ENCODE results near the gene USH2A. TPM values are rescaled to one million over a fixed set of nuclear protein-coding genes. Genes with fewer than 3 reads are reported as not detected.

The USH2A gene
- total RNA-seq, 2 experiments from 2014 or later, result not detected

GRCh38 chr1:215875236-215875635 is 548.0 kb downstream of the USH2A start:
- Mint-ChIP-seq H3K4me3 (no peak overlapping the region), H3K9me3 (ENCODE audit: low read depth) (peaks cover 6% of the 10 kb centered on the region), H3K27ac (no peak overlapping the region), H3K27me3 (no peaks in the 10 kb centered on the region), H3K36me3 (ENCODE audit: low read depth) (no peaks in the 10 kb centered on the region), H3K4me1 (no peaks in the 10 kb centered on the region)
- no peak for DNase-seq
- no peak for ATAC-seq
- POLR2A ChIA-PET, result no interaction called here
- CTCF ChIA-PET, result no interaction called here
- intact Hi-C loops (cut with DNase I, micrococcal nuclease), result no loop called here

DNA sequence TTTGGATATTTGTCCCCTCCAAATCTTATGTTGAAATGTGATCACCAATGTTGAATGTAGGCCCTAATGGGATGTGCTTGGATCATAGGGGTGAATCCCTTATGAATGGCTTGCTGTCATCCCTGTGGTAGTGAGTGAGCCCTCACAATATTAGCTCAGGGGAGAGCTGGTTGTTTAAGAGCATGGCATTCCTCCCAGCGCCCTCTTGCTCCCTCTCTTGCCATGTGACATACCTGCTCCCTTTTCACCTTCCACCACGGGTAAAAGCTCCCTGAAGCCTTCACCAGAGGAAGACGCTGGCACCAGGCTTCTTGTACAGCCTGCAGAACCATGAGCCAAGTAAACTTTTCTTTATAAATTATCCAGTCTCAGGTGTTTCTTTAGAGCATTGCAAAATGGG is 550.6 kb downstream of the USH2A start:
- peaks cover 10% of the 10 kb centered on the region for H3K9me3 Mint-ChIP-seq (ENCODE audit: low read depth)
- no peak overlapping the region for H3K4me3 Mint-ChIP-seq
- no peaks in the 10 kb centered on the region for H3K27me3 Mint-ChIP-seq
- no peaks in the 10 kb centered on the region for H3K4me1 Mint-ChIP-seq
- intact Hi-C loops (cut with DNase I, micrococcal nuclease), result no loop called here
- no peaks in the 10 kb centered on the region for H3K36me3 Mint-ChIP-seq (ENCODE audit: low read depth)
- POLR2A ChIA-PET, result no interaction called here
- DNase-seq (no peak), ATAC-seq (no peak)
- H3K27ac Mint-ChIP-seq, result no peak overlapping the region
- CTCF ChIA-PET, result no interaction called here

GRCh38 chr1:215868500-215868899 is 554.7 kb downstream of the USH2A start:
- ChIA-PET POLR2A (no interaction called here), CTCF (no interaction called here)
- no peaks in the 10 kb centered on the region for H3K36me3 Mint-ChIP-seq (ENCODE audit: low read depth)
- ATAC-seq, result no peak
- H3K4me3 Mint-ChIP-seq, result no peak overlapping the region
- H3K4me1 Mint-ChIP-seq, result no peaks in the 10 kb centered on the region
- peaks cover 6% of the 10 kb centered on the region for H3K9me3 Mint-ChIP-seq (ENCODE audit: low read depth)
- no peak for DNase-seq
- no peaks in the 10 kb centered on the region for H3K27me3 Mint-ChIP-seq
- no peak overlapping the region for H3K27ac Mint-ChIP-seq
- intact Hi-C loops (cut with DNase I, micrococcal nuclease), result no loop called here

GRCh38 chr1:215865060-215865459 is 558.2 kb downstream of the USH2A start:
- intact Hi-C loops (cut with DNase I, micrococcal nuclease), result no loop called here
- CTCF ChIA-PET, result no interaction called here
- H3K27me3 Mint-ChIP-seq, result no peaks in the 10 kb centered on the region
- no peak overlapping the region for H3K27ac Mint-ChIP-seq
- peaks cover 16% of the 10 kb centered on the region for H3K9me3 Mint-ChIP-seq (ENCODE audit: low read depth)
- no peak overlapping the region for H3K4me3 Mint-ChIP-seq
- H3K4me1 Mint-ChIP-seq, result no peaks in the 10 kb centered on the region
- no peaks in the 10 kb centered on the region for H3K36me3 Mint-ChIP-seq (ENCODE audit: low read depth)
- POLR2A ChIA-PET, result no interaction called here
- DNase-seq (no peak), ATAC-seq (no peak)

GRCh38 chr1:215863796-215864195 is 559.5 kb downstream of the USH2A start:
- ATAC-seq (no peak), DNase-seq (no peak)
- H3K27me3 Mint-ChIP-seq, result no peaks in the 10 kb centered on the region
- intact Hi-C loops (cut with DNase I, micrococcal nuclease), result no loop called here
- H3K4me3 Mint-ChIP-seq, result no peak overlapping the region
- POLR2A ChIA-PET, result no interaction called here
- H3K36me3 Mint-ChIP-seq (ENCODE audit: low read depth), result no peaks in the 10 kb centered on the region
- H3K27ac Mint-ChIP-seq, result no peak overlapping the region
- H3K4me1 Mint-ChIP-seq, result no peaks in the 10 kb centered on the region
- CTCF ChIA-PET, result interaction anchor here (0.8 kb wide), 1 partner anchor 9 kb away, joined by 3 read pairs; no protein-coding TSS in a partner anchor
- H3K9me3 Mint-ChIP-seq (ENCODE audit: low read depth), result peaks cover 18% of the 10 kb centered on the region

DNA sequence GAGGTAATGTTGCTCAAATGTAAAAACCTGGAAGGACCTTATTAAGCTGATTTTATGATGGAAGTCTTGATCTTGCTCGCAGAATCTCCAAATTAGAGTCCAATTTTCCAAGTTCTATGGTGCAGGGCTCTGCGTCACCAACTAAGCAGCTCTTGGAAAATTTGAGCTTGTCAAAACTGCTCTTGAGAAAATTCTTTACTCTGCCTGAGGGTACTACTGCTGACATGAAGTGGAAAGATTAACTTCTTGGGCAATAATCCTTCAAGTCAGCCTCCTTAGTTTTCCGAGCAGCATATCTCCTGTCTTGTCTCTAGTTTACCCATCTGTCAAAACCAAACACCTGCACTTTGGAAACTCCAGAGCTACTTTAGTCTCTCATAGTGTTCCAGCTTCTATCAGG is 562.4 kb downstream of the USH2A start:
- no peak for ATAC-seq
- H3K4me1 Mint-ChIP-seq, result no peaks in the 10 kb centered on the region
- ChIA-PET CTCF (interaction anchor here (1.1 kb wide), 1 partner anchor 31 kb away, joined by 3 read pairs; no protein-coding TSS in a partner anchor), POLR2A (no interaction called here)
- H3K36me3 Mint-ChIP-seq (ENCODE audit: low read depth), result no peaks in the 10 kb centered on the region
- no peak overlapping the region for H3K27ac Mint-ChIP-seq
- peaks cover 13% of the 10 kb centered on the region for H3K9me3 Mint-ChIP-seq (ENCODE audit: low read depth)
- H3K27me3 Mint-ChIP-seq, result no peaks in the 10 kb centered on the region
- intact Hi-C loops (cut with DNase I, micrococcal nuclease), result no loop called here
- H3K4me3 Mint-ChIP-seq, result no peak overlapping the region
- no peak for DNase-seq

GRCh38 chr1:215857317-215857716 is 565.9 kb downstream of the USH2A start:
- POLR2A ChIA-PET, result no interaction called here
- Mint-ChIP-seq H3K9me3 (ENCODE audit: low read depth) (peaks cover 22% of the 10 kb centered on the region), H3K27me3 (no peaks in the 10 kb centered on the region), H3K36me3 (ENCODE audit: low read depth) (no peaks in the 10 kb centered on the region), H3K4me1 (no peaks in the 10 kb centered on the region), H3K27ac (no peak overlapping the region), H3K4me3 (no peak overlapping the region)
- intact Hi-C loops (cut with DNase I, micrococcal nuclease), result no loop called here
- ATAC-seq (no peak), DNase-seq (no peak)
- CTCF ChIA-PET, result no interaction called here

DNA sequence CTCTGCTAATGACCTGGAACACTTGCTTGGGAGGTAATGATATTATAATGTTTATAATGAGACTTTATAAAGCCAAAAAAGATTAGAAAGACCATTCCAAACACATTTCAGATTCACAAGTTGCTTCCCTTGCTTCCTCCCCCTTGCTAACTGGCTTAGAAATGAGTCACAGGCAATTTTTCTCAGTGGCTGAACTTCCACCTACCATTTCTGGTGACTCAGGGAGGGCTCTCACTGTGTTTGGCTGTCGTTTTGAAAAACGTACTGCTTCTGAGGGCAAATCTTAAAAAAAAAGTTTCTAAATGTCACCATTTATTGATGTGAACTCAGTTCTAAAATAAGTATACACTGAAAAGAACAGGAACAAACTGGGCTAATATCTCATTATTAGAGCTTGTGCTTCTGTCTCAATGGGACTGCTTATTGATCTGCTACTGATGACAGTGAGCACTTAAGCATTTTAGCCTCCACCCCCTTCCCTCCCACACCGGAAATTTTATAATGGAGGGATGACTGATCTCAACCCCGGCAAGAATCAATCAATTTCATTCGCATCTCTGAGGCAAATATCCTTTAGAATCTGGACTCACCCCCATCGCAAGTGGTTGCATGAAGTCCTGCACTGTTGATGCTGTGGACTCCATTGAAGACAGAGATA is 577.9 kb downstream of the USH2A start:
- CTCF ChIA-PET, result no interaction called here
- Mint-ChIP-seq H3K27me3 (no peaks in the 10 kb centered on the region), H3K27ac (no peak overlapping the region), H3K36me3 (ENCODE audit: low read depth) (no peaks in the 10 kb centered on the region), H3K9me3 (ENCODE audit: low read depth) (peaks cover 4% of the 10 kb centered on the region), H3K4me1 (no peaks in the 10 kb centered on the region), H3K4me3 (no peak overlapping the region)
- no peak for ATAC-seq
- POLR2A ChIA-PET, result no interaction called here
- no peak for DNase-seq
- intact Hi-C loops (cut with DNase I, micrococcal nuclease), result no loop called here

DNA sequence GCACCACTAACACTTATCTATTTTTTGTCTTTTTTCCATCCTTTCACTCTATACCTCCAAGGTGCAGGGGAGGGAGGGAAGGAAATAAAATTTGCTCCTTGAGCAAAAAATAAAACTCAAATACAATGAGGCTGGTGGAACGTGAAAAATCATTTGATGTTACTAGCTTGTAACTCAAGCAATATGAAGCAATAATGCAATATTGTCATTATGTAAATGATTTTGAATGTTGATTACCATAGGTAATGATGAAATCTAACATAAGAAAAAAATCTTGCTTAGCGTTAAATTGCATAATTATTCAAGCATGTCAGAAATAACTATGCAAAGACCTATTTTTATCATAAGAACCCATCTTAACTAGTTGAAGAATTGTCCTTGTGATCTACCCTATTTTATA is 578.5 kb downstream of the USH2A start:
- no peak for DNase-seq
- no peak for ATAC-seq
- Mint-ChIP-seq H3K36me3 (ENCODE audit: low read depth) (no peaks in the 10 kb centered on the region), H3K27ac (no peak overlapping the region), H3K4me1 (no peaks in the 10 kb centered on the region), H3K4me3 (no peak overlapping the region), H3K9me3 (ENCODE audit: low read depth) (peaks cover 4% of the 10 kb centered on the region), H3K27me3 (no peaks in the 10 kb centered on the region)
- ChIA-PET CTCF (no interaction called here), POLR2A (no interaction called here)
- intact Hi-C loops (cut with DNase I, micrococcal nuclease), result no loop called here

GRCh38 chr1:215844266-215844665 is 579.0 kb downstream of the USH2A start:
- no peaks in the 10 kb centered on the region for H3K36me3 Mint-ChIP-seq (ENCODE audit: low read depth)
- ATAC-seq, result no peak
- POLR2A ChIA-PET, result no interaction called here

DNA sequence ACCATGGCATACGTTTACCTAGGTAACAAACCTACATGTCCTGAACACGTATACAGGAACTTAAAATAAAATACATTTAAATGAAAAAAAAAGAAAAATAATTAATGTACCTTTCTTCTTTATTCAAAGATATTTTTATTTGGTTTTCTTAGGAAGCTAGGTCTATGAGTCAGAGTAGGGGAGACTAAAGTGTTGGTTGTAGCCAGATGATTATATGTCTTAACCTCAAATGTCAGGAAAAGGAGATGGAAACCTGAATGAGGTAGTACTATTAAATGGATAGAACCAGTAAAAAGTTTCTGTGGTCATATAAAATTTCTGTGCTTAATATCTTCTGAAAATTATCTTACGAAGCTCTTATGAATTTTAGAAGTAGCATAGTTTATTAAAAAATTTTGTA is 580.3 kb downstream of the USH2A start:
- intact Hi-C loops (cut with DNase I, micrococcal nuclease), result no loop called here
- ChIA-PET POLR2A (no interaction called here), CTCF (interaction anchor here (0.7 kb wide), 1 partner anchor 1645 kb away, joined by 4 read pairs; no protein-coding TSS in a partner anchor)
- no peaks in the 10 kb centered on the region for H3K36me3 Mint-ChIP-seq (ENCODE audit: low read depth)
- no peaks in the 10 kb centered on the region for H3K27me3 Mint-ChIP-seq
- H3K4me1 Mint-ChIP-seq, result no peaks in the 10 kb centered on the region
- H3K27ac Mint-ChIP-seq, result no peak overlapping the region
- H3K9me3 Mint-ChIP-seq (ENCODE audit: low read depth), result peaks cover 4% of the 10 kb centered on the region
- DNase-seq (no peak), ATAC-seq (no peak)
- no peak overlapping the region for H3K4me3 Mint-ChIP-seq

More at GRCh38 chr1:215844266-215844665, 579.0 kb downstream of the USH2A start:
- intact Hi-C loops (cut with DNase I, micrococcal nuclease), result no loop called here
- Mint-ChIP-seq H3K4me3 (no peak overlapping the region), H3K9me3 (ENCODE audit: low read depth) (peaks cover 4% of the 10 kb centered on the region), H3K27me3 (no peaks in the 10 kb centered on the region), H3K27ac (no peak overlapping the region), H3K4me1 (no peaks in the 10 kb centered on the region)
- CTCF ChIA-PET, result no interaction called here
- no peak for DNase-seq

GRCh38 chr1:215835951-215836350 is 587.3 kb downstream of the USH2A start:
- H3K36me3 Mint-ChIP-seq (ENCODE audit: low read depth), result no peaks in the 10 kb centered on the region
- H3K9me3 Mint-ChIP-seq (ENCODE audit: low read depth), result peaks cover 4% of the 10 kb centered on the region
- intact Hi-C loops (cut with DNase I, micrococcal nuclease), result no loop called here
- DNase-seq (no peak), ATAC-seq (no peak)
- H3K4me3 Mint-ChIP-seq, result no peak overlapping the region
- H3K27ac Mint-ChIP-seq, result no peak overlapping the region
- POLR2A ChIA-PET, result no interaction called here
- no peaks in the 10 kb centered on the region for H3K27me3 Mint-ChIP-seq
- CTCF ChIA-PET, result no interaction called here
- H3K4me1 Mint-ChIP-seq, result no peaks in the 10 kb centered on the region

All from activated CD4-positive, alpha-beta T cell treated with anti-CD3 and anti-CD28 coated beads for 36 hours (primary cell).